GM12864 (cell line): ENCODE data around the gene SLC39A8.
A peak's percentile ranks its signal among the peaks of the same experiment; 100 is the strongest.

Experiments used
- DNase-seq: peaks from one replicate; pipeline ENCODE4 v3.0.0-alpha.2; 2011; ENCODE audit warnings: low read depth
- H3K4me3 ChIP-seq: 2 replicates; pipeline ENCODE4 v1.5.1; 2011; ENCODE audit warnings: mild to moderate bottlenecking, low read depth, low read length, control low read depth
- TF ChIP-seq, protein P1 (sequence below): IDR thresholded peaks from 2 replicates; pipeline ENCODE4 v1.5.1; 2011; ENCODE audit warnings: low read depth, mild to moderate bottlenecking, moderate library complexity, low read length, control low read depth, inconsistent platforms; ENCODE audit errors: missing control alignments

SLC39A8 gene

DNA sequence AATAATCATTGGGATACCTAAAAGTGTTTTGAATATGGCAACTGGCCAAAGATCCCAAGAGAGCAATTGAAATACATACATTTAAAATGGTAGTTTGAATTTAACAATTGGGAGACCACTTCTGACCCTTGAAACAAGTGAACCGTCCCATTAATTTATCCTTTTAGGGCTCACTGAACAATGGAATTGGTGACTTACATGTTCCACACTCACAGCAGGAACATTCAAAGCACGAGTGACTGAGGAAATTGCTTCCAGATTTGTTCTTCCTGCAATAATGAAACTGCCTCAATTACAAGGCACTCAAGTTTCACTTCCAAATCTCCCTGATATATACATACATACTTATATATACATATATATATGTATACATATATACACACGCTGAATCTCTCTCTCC is 20.6 kb downstream of the SLC39A8 start:
- no peak for DNase-seq
- TF ChIP-seq, protein P1, sequence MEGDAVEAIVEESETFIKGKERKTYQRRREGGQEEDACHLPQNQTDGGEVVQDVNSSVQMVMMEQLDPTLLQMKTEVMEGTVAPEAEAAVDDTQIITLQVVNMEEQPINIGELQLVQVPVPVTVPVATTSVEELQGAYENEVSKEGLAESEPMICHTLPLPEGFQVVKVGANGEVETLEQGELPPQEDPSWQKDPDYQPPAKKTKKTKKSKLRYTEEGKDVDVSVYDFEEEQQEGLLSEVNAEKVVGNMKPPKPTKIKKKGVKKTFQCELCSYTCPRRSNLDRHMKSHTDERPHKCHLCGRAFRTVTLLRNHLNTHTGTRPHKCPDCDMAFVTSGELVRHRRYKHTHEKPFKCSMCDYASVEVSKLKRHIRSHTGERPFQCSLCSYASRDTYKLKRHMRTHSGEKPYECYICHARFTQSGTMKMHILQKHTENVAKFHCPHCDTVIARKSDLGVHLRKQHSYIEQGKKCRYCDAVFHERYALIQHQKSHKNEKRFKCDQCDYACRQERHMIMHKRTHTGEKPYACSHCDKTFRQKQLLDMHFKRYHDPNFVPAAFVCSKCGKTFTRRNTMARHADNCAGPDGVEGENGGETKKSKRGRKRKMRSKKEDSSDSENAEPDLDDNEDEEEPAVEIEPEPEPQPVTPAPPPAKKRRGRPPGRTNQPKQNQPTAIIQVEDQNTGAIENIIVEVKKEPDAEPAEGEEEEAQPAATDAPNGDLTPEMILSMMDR = no peak

DNA sequence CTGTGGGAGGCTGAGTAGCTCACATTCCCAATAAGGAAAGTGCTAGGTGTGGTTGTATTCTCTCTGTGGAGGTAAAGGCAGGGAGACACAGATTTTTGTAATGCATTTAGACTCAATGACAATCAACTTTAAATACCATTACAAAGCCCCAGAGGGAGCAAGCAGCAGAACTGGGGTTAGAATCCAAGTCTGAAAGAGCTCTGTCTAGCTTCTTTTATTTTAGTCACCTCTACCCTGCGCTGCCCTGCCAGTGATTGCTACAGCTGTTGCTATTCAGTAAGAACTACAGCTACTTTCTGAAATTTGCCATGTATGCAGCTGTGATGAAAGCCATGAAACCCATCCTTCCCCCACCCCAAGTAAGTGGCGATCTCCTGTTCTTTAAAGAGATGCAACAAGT is 22.5 kb downstream of the SLC39A8 start:
- H3K4me3 ChIP-seq = no peak overlapping the region
- no peak for DNase-seq
- TF ChIP-seq, protein P1 = no peak

More for the DNA sequence above, 20.6 kb downstream of the SLC39A8 start:
- H3K4me3 ChIP-seq = no peak overlapping the region

DNA sequence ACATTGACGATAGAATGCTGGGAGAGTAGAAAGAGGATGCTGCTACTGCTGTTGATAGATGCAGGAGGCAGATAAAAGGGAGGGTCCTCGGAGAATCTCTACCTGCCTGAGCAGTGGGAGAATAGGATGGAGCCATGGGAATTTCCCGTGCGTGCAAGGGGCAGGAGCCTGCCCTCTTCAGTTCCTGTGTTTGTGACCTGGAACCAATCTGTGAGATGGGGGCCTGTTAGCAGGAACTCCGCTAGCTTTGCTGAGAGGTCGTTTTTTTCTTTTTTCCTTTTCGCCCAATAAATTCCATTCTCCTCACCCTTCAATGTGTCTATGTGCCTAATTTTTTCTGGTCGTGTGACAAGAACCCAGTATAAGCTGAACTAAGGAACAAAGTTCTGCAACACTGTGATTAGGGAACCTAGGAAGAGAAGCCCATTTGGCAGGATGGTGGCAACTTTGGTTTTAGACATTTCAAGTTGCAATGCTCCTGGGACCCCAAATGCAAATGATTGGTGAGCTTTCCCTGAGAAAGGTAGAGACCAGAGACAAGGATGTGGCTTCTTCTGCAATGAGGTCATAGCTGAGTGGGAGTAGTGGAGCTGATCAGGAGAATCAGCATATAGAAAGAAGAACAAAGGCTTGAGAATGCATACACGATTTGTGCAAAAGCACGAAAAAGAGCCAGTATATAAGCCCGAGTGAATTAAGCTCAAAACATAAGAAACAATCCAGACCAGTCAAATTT is 23.9 kb downstream of the SLC39A8 start:
- DNase-seq = no peak
- H3K4me3 ChIP-seq = peak overlapping the region; percentile 36
- TF ChIP-seq, protein P1 = no peak

DNA sequence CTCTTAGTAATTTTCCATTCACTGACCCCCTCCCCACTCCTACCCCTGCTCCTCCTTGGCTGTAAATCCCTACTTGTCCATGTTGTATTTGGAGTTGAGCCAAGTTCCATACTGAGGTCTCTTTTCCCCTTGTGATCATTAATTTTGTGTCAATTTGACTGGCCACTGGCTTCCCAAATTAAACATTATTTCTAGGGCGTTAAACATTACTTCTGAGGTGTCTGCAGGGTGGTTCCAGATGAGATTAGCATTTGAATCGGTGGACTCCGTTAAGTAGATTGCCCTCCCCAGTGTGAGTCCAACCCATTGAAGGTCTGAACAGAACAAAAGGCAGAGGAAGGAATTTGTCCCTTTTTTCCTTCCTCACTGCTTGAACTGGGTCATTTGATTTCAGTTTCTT is 25.7 kb downstream of the SLC39A8 start:
- DNase-seq = no peak
- H3K4me3 ChIP-seq = no peak overlapping the region
- TF ChIP-seq, protein P1 = no peak

DNA sequence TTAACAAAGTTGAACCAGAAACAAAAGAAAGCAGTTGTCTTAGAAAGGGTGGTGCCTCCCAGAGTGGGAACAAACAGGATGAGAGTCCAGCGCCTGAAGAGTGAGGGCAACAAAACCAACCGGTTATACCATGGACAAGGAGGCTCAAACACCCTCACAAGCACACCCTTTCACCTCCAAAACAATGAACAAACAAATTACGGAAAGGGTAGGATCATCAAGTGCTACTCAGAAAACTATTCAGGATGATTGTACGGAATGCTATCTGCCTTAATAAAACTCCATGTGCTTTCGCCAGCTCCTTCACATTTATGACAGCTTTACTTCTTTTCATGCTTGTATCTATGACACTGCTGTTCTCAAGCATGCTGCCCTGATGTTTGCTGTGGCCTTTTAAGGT is 26.8 kb downstream of the SLC39A8 start:
- no peak overlapping the region for H3K4me3 ChIP-seq
- TF ChIP-seq, protein P1 = no peak
- no peak for DNase-seq

DNA sequence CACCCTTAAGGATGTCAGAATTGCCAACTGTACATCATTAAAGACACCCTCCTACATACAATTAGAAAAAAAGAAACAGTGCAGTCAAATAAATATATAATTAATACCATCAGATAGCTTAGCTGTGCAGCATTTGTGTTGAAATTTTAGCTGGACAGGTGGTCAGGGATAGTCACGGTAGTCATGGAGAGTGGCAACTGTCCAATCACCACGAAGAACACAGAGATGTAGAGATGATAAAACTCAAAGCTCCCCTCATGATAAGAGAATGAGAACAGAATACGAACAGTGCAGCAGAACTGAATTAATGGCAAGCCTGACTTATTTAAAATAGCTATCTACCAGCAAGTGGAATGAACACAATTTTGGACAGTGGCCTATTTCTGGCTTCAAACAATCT is 27.2 kb downstream of the SLC39A8 start:
- H3K4me3 ChIP-seq = no peak overlapping the region
- DNase-seq = no peak
- TF ChIP-seq, protein P1 = no peak

DNA sequence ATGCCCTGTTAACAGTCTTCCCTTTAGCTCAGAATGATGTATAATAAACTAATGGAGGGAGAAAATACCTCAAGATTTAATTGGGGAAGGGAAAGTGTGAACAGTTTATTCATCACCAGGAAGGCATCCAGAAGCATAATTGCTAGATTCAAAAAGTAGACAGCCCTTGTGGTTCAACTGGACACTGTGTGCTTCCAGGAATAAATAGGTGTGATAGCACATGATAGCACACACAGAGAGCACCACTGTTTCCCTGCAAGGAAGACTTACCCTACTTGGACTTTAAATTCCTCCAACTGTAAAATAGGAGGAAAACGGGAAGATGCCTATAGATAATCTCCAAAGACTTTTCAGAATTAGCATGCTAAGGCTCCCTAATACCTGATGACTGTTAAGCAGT is 27.8 kb downstream of the SLC39A8 start:
- TF ChIP-seq, protein P1 = no peak
- no peak overlapping the region for H3K4me3 ChIP-seq
- no peak for DNase-seq
